Measurements from ENCODE around the gene HOXD8. TPM values are rescaled to one million over a fixed set of nuclear protein-coding genes. Genes with fewer than 3 reads are reported as not detected.
A peak's percentile ranks its signal among the peaks of the same experiment; 100 is the strongest.

Gene HOXD8
- polyA plus RNA-seq, 1 of the 3 experiments (the other 2 are of a cell fraction), result 6.4 TPM

GRCh38 chr2:176111309-176111663 lies 18.2 kb upstream of the HOXD8 start:
- no peaks in the 10 kb centered on the region for H4K20me1 ChIP-seq (ENCODE audit: insufficient read depth)
- no peaks in the 10 kb centered on the region for H3K9me3 ChIP-seq
- peaks cover 70% of the 10 kb centered on the region for H3K27me3 ChIP-seq (ENCODE audit: insufficient read depth)
- 2% methylated on average over 16 of the region's 16 CpGs for WGBS (ENCODE audit: low lambda C conversion rate)
- TF ChIP-seq JUND (IDR thresholded peaks at IDR 0.05), result no peak
- no peak for TF ChIP-seq MEF2A (IDR thresholded peaks at IDR 0.05; ENCODE audit: borderline replicate concordance, low read depth)
- TF ChIP-seq SMC3 (IDR thresholded peaks at IDR 0.05; ENCODE audit: low read depth, low read length), result peak; percentile 59
- no peak for TF ChIP-seq FOXM1 (IDR thresholded peaks at IDR 0.05; ENCODE audit: low read depth)
- TF ChIP-seq NRF1 (IDR thresholded peaks at IDR 0.05; ENCODE audit: low read depth, low read length), result no peak
- no peak for TF ChIP-seq TEAD4 (IDR thresholded peaks at IDR 0.05; ENCODE audit: borderline replicate concordance, insufficient read depth)
- peak; percentile 90 for TF ChIP-seq CTCF (IDR thresholded peaks at IDR 0.05)
- TF ChIP-seq MAX (IDR thresholded peaks at IDR 0.05; ENCODE audit: low read depth), result no peak
- TF ChIP-seq POLR2AphosphoS5 (IDR thresholded peaks at IDR 0.05; ENCODE audit: low read depth, low read length), result no peak
- TF ChIP-seq GABPA (IDR thresholded peaks at IDR 0.05; ENCODE audit: low read depth), result no peak
- TF ChIP-seq NFIC (IDR thresholded peaks at IDR 0.05; ENCODE audit: borderline replicate concordance), result no peak
- TF ChIP-seq RFX5 (IDR thresholded peaks at IDR 0.05; ENCODE audit: low read length), result no peak
- peak; percentile 65 for TF ChIP-seq RAD21 (IDR thresholded peaks at IDR 0.05; ENCODE audit: low read length)
- no peak for TF ChIP-seq SIN3A (IDR thresholded peaks at IDR 0.05; ENCODE audit: borderline replicate concordance, low read depth, low read length)
- 0 out of 2 replicates have a peak, but pooled peaks have one; percentile 11 for TF ChIP-seq RCOR1 (IDR thresholded peaks at IDR 0.05; ENCODE audit: low read length)
- no peak for TF ChIP-seq IRF3 (IDR thresholded peaks at IDR 0.05; ENCODE audit: low read depth, low read length)
- TF ChIP-seq CHD2 (IDR thresholded peaks at IDR 0.05; ENCODE audit: low read length, partially characterized antibody), result peak; percentile 29
- no peak for TF ChIP-seq MXI1 (IDR thresholded peaks at IDR 0.05; ENCODE audit: low read depth, low read length)
- TF ChIP-seq REST (IDR thresholded peaks at IDR 0.05; ENCODE audit: low read depth, low read length), result no peak
- no peak for TF ChIP-seq TCF12 (IDR thresholded peaks at IDR 0.05)
- peak overlapping the region in 1 of 2 experiments; percentile 19; a peak in 1 of 4 replicates for H3K4me3 ChIP-seq (ENCODE audit: low read depth in 2 of 2, low read length in 1 of 2)
- H3K9ac ChIP-seq, result no peak overlapping the region
- H3K9me2 ChIP-seq, result no peaks in the 10 kb centered on the region
- no peak overlapping the region for H3K27ac ChIP-seq (ENCODE audit: low read depth in 2 of 2, low read length in 1 of 2)
- no peak overlapping the region for H2AFZ ChIP-seq (ENCODE audit: low read depth)
- peaks cover 3% of the 10 kb centered on the region for H3F3A ChIP-seq (replicated peaks; ENCODE audit: insufficient read depth)
- H3K4me1 ChIP-seq (ENCODE audit: control insufficient read depth in 1 of 2, insufficient read depth in 2 of 2, low read depth in 1 of 2, low read length in 1 of 2), result peaks cover 0 to 4% of the 10 kb centered on the region in 2 experiments; a peak in 2 of 4 replicates
- H3K4me2 ChIP-seq, result peak overlapping the region; percentile 39
- peak; percentile 88 for DNase-seq
- ChIA-PET POLR2A (interaction anchor here (0.7 to 1.1 kb wide), 2 partner anchors 26 to 526 kb away, joined by 3 to 4 read pairs; no protein-coding TSS in a partner anchor), CTCF (interaction anchor here (0.5 to 17.7 kb wide), 44 partner anchors 9 to 1083 kb away, joined by 3 to 264 read pairs (median 4); partner anchors contain the start of genes EVX2, HOXD12, HOXD13 and HOXD9)
- H3K36me3 ChIP-seq (replicated peaks in 1 of 2; ENCODE audit: control insufficient read depth in 1 of 2, insufficient read depth in 2 of 2, low read length in 1 of 2), result no peaks in the 10 kb centered on the region
- H3K79me2 ChIP-seq (ENCODE audit: insufficient read depth), result no peaks in the 10 kb centered on the region

Data from SK-N-SH (cell line).